SK-N-SH (cell line): ENCODE measurements around the gene NPIPA7. TPM values are rescaled to one million over a fixed set of nuclear protein-coding genes. Genes with fewer than 3 reads are reported as not detected.
"Not testable (repeated sequence)": the region's sequence is repeated elsewhere in the genome, so short reads cannot be mapped to it uniquely, and the experiment has no call there.

Source experiments
- CTCF ChIA-PET: fragments of 300-600, 350-600 bp; formaldehyde crosslinking; extraction: SDS; loops from one replicate; lab custom pipeline; 2021; lab: Yijun Ruan, JAX
- POLR2A ChIA-PET: fragments of 350-600 bp; sonication (Branson Sonifier 250); formaldehyde crosslinking; extraction: SDS; loops from one replicate; lab custom pipeline; 2020; ENCODE audit warnings: antibody characterized with exemption, inconsistent platforms; lab: Yijun Ruan, JAX
- DNase-seq: peaks from one replicate; pipeline ENCODE4 v3.0.0; 2012
- H2AFZ ChIP-seq: fragments of 200-600 bp; sonication (generic); 2 replicates; pipeline ENCODE4 v1.8.1; 2016; ENCODE audit warnings: antibody characterized with exemption, mild to moderate bottlenecking, low read depth
- H3F3A ChIP-seq: fragments of 200-600 bp; sonication (generic); replicated peaks from 2 replicates; pipeline ENCODE3; 2016; ENCODE audit warnings: antibody characterized with exemption, mild to moderate bottlenecking; ENCODE audit not compliant: insufficient read depth
- H3K27ac ChIP-seq, 2 experiments: fragments of 200-500 bp in 1 of 2; fragments of 200-600 bp in 1 of 2; sonication (Bioruptor generic) in 1 of 2; sonication (generic), shearing (Covaris generic) in 1 of 2; 2 replicates each; pipeline versions ENCODE4 v1.5.1 to v1.6.1; 2014 to 2016; ENCODE audit warnings: low read depth in 2 of 2, inconsistent platforms in 1 of 2, low read length in 1 of 2, mild to moderate bottlenecking in 1 of 2, mixed read lengths in 1 of 2
- H3K27me3 ChIP-seq: fragments of 200-600 bp; sonication (generic), shearing (Covaris generic); 2 replicates; pipeline ENCODE4 v1.6.1; 2016; ENCODE audit warnings: mixed run types; ENCODE audit not compliant: insufficient read depth
- H3K36me3 ChIP-seq, 2 experiments: fragments of 200-500 bp in 1 of 2; fragments of 200-600 bp in 1 of 2; sonication (Bioruptor generic) in 1 of 2; sonication (generic) in 1 of 2; replicated peaks in 1 of 2; 2 replicates each; pipeline versions ENCODE3 to v1.5.1; 2014 to 2016; ENCODE audit warnings: low read length in 1 of 2, mild to moderate bottlenecking in 1 of 2; ENCODE audit not compliant: insufficient read depth in 2 of 2, control insufficient read depth in 1 of 2
- H3K4me1 ChIP-seq, 2 experiments: fragments of 200-500 bp in 1 of 2; fragments of 200-600 bp in 1 of 2; sonication (Bioruptor generic) in 1 of 2; sonication (generic), shearing (Covaris generic) in 1 of 2; 2 replicates each; pipeline versions ENCODE4 v1.5.1 to v1.6.1; 2014 to 2016; ENCODE audit warnings: low read depth in 1 of 2, low read length in 1 of 2, mixed run types in 1 of 2; ENCODE audit not compliant: insufficient read depth in 2 of 2, control insufficient read depth in 1 of 2
- H3K4me2 ChIP-seq: fragments of 200-600 bp; sonication (generic), shearing (Covaris generic); 2 replicates; pipeline ENCODE4 v1.6.1; 2017; ENCODE audit warnings: mixed run types
- H3K4me3 ChIP-seq, 2 experiments: fragments of 200-500 bp in 1 of 2; fragments of 200-600 bp in 1 of 2; sonication (Bioruptor generic) in 1 of 2; sonication (generic), shearing (Covaris generic) in 1 of 2; 2 replicates each; pipeline versions ENCODE4 v1.5.1 to v1.8.1; 2014 to 2016; ENCODE audit warnings: low read depth in 2 of 2, inconsistent platforms in 1 of 2, low read length in 1 of 2, mild to moderate bottlenecking in 1 of 2, mixed read lengths in 1 of 2, moderate library complexity in 1 of 2
- H3K79me2 ChIP-seq: fragments of 200-600 bp; sonication (generic); 2 replicates; pipeline ENCODE4 v1.8.1; 2017; ENCODE audit warnings: mild to moderate bottlenecking; ENCODE audit not compliant: insufficient read depth
- H3K9ac ChIP-seq: fragments of 200-600 bp; sonication (generic); 2 replicates; pipeline ENCODE4 v1.6.1; 2017; ENCODE audit warnings: mixed run types
- H3K9me2 ChIP-seq: fragments of 200-600 bp; sonication (generic); 2 replicates; pipeline ENCODE4 v1.6.1; 2017; ENCODE audit warnings: mixed run types
- H3K9me3 ChIP-seq: fragments of 200-600 bp; sonication (generic); 2 replicates; pipeline ENCODE4 v1.6.1; 2017; ENCODE audit warnings: mixed run types, mild to moderate bottlenecking, moderate library complexity
- H4K20me1 ChIP-seq: fragments of 200-600 bp; sonication (generic); 2 replicates; pipeline ENCODE4 v1.6.1; 2017; ENCODE audit warnings: mild to moderate bottlenecking, mixed run types; ENCODE audit not compliant: insufficient read depth
- WGBS: methylation state at CpG from one replicate; pipeline ENCODE4 v1.1.6; 2017; ENCODE audit warnings: low lambda C conversion rate; 5-methylcytosine and 5-hydroxymethylcytosine counted together
- polyA plus RNA-seq, 3 experiments: library from polyadenylated mRNA; depleted of rRNA; stranded (reverse); fragments of >200 nt; gene quantifications; 2 replicates each; pipeline ENCODE4 v1.2.3, GENCODE V29; 2012

NPIPA7 gene
- polyA plus RNA-seq, 1 of the 3 experiments (the other 2 are of a cell fraction) = 16.7 TPM

DNA sequence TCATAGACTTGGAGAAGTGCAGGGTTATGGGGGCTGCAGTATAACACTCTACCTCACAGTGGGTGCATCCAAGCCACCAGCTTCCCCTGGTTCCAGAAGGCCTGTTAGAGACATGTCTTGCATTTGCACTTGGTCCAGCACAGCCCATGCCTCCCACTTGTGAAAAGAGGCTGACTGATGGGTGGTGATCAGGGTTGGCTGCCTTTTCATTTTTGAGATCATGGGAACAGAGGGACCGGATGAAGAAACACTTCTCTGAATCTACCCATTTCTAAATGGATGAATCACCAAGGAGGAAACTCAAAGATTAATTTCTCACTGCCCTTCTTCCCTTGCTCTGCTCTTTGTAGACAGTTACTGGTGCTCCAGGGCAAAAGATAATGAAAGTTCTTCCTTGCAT, 34.8 kb downstream of the NPIPA7 start:
- CTCF ChIA-PET, H3K36me3 ChIP-seq, H3K79me2 ChIP-seq, H3K27me3 ChIP-seq, H3K9me3 ChIP-seq, H4K20me1 ChIP-seq, H3K4me1 ChIP-seq, H3K9me2 ChIP-seq, H3F3A ChIP-seq, H2AFZ ChIP-seq, H3K4me2 ChIP-seq, H3K9ac ChIP-seq, H3K4me3 ChIP-seq, DNase-seq, POLR2A ChIA-PET, H3K27ac ChIP-seq: not testable (repeated sequence)
- no CpG with 5 or more reads among the region's 1 CpG for WGBS

DNA sequence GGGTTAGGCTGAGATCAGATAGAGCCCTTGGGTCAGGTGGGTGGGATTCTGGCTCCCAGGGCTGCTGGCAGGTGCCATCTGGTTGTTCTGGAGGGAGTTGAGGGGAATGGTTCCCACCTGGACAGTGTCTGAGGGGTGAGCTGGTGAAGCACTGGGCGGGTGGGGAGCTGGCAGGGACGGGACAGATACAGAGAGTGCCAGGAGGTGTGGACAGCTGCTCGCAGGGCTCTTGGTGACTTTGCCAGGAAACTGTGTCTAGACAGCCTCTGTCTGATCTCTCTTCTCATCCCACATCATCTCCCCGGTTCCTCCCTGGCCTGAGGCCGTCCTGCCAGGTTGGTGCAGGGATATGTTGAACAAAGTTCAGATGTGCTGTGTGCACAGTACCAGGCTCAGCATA, 38.1 kb downstream of the NPIPA7 start:
- H3K9ac ChIP-seq, H3K9me3 ChIP-seq, DNase-seq, POLR2A ChIA-PET, H3K9me2 ChIP-seq, CTCF ChIA-PET, H3F3A ChIP-seq, H2AFZ ChIP-seq, H3K27me3 ChIP-seq, H3K4me1 ChIP-seq, H3K27ac ChIP-seq, H3K4me3 ChIP-seq, H3K79me2 ChIP-seq, H3K4me2 ChIP-seq, H3K36me3 ChIP-seq, H4K20me1 ChIP-seq: not testable (repeated sequence)
- no CpG with 5 or more reads among the region's 5 CpGs for WGBS

DNA sequence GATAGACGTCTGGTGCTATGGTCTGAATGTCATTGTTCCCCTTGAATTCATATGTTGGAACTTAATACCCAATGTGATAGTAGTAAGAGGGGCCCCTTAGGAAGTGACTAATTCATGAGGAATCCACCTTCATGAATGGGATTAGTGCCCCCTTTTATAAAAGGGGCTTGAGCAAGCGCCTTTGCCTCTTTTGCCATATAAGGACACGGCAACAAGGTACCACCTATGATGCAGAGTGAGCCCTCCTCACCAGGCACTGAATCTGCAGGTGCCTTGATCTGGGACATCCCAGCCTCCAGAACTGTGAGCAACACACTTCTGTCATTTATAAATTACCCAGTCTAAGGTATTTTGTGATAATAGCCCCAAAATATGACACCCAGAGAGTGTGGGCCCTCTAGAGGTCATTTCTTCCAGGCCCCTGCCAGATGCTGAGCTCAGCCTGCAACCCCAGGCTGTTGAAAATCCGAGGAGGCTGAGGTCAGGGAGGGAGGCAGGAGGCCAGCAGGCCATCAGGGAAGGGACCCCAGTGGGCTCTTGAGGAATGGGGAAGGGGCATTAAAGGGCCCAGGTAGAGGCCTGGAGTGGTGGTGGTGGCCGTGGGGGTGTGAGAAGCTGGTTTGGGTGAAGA, 39.1 kb downstream of the NPIPA7 start:
- H3K9me2 ChIP-seq, H3K9ac ChIP-seq, CTCF ChIA-PET, H3K4me1 ChIP-seq, H3K4me2 ChIP-seq, H3K27me3 ChIP-seq, H3K4me3 ChIP-seq, H4K20me1 ChIP-seq, H2AFZ ChIP-seq, POLR2A ChIA-PET, DNase-seq, H3K79me2 ChIP-seq, H3F3A ChIP-seq, H3K9me3 ChIP-seq, H3K27ac ChIP-seq, H3K36me3 ChIP-seq: not testable (repeated sequence)
- WGBS = 5% methylated on average over 2 of the region's 5 CpGs

DNA sequence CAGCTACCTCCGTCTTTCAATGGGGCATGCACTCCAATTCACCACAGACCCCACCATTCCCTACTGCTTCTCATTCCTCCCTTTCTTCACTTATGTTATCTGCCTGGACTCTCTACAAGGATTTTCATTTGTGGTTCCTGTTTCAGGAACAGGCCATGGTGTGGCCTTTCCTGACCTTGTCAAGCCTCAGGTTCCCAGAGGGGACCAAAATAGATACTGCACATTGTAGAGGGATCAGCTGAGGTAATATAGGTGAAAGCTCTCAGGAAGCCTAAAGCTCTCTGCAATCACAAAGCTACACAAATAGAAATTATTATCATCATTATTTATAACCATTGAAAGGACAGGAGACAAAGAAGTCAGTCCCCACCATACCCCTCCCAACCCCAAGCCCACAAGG, 41.6 kb downstream of the NPIPA7 start:
- H3K9ac ChIP-seq, H4K20me1 ChIP-seq, H3K4me1 ChIP-seq, H2AFZ ChIP-seq, H3F3A ChIP-seq, CTCF ChIA-PET, POLR2A ChIA-PET, H3K9me2 ChIP-seq, DNase-seq, H3K36me3 ChIP-seq, H3K4me3 ChIP-seq, H3K27me3 ChIP-seq, H3K27ac ChIP-seq, H3K9me3 ChIP-seq, H3K79me2 ChIP-seq, H3K4me2 ChIP-seq: not testable (repeated sequence)
- 27% methylated on average over 1 of the region's 1 CpG for WGBS

DNA sequence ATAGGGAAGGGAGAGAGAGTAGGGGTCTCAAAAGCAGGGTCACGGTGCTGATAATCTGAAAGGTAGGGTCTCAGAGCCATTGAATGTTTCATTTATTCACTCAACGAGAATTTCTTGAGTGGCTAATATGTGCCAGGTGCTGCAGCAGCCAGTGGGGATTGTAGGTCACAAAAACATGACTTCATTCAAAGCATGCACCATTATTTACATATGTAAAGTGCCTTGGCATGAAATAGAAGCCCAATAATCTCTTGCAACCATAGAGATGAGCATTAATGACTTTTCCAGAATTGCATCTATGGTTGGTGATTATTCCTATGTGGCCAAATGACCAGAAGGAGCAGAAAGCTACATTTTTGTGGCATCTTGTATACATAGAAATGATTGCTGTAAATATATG, 46.2 kb downstream of the NPIPA7 start:
- H3K4me3 ChIP-seq, DNase-seq, H3K27ac ChIP-seq, H3K36me3 ChIP-seq, H2AFZ ChIP-seq, H3K9me3 ChIP-seq, H3F3A ChIP-seq, POLR2A ChIA-PET, H3K27me3 ChIP-seq, H3K79me2 ChIP-seq, H3K4me1 ChIP-seq, CTCF ChIA-PET, H3K9me2 ChIP-seq, H3K4me2 ChIP-seq, H3K9ac ChIP-seq, H4K20me1 ChIP-seq: not testable (repeated sequence)
- no CpG with 5 or more reads among the region's 2 CpGs for WGBS

GRCh38 chr16:16431135-16431534, 52.2 kb downstream of the NPIPA7 start:
- H3K4me2 ChIP-seq, H2AFZ ChIP-seq, H3K9me2 ChIP-seq, POLR2A ChIA-PET, H3K9me3 ChIP-seq, DNase-seq, H3K36me3 ChIP-seq, H3K9ac ChIP-seq, CTCF ChIA-PET, H3K4me3 ChIP-seq, H3F3A ChIP-seq, H3K79me2 ChIP-seq, H3K4me1 ChIP-seq, H3K27me3 ChIP-seq, H4K20me1 ChIP-seq, H3K27ac ChIP-seq: not testable (repeated sequence)
- WGBS = 45% methylated on average over 2 of the region's 3 CpGs
